ENCODE data around the gene MTERF1. TPM values are rescaled to one million over a fixed set of nuclear protein-coding genes. Genes with fewer than 3 reads are reported as not detected.

MTERF1 gene
- total and polyA plus RNA-seq, 9 of the 15 experiments (the other 6 are each of a cell fraction or from before 2014, with no cell fraction given) = 15.7 to 49.2 (median 29.1) TPM

DNA sequence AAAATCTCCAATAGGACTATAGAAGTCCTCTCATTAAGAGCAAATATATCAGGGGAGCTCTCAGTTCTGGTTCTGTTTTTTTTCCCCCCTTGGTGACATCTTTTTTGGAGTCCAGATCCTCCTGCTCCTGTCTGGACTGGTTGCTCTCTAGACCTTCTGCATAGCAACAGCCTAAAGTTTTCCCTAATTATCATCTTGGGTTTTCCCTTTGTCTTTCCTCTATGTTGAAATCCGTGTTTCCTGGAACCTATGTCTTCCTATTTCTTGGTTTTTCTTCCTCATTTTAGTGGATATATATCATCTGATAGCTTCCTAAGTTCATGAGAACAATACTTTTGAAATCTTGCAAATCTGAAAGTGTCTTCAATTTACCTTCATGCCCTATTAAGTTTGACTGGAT is 29.7 kb upstream of the MTERF1 start:
- TF ChIP-seq HNRNPK (IDR thresholded peaks at IDR 0.05; ENCODE audit: low read depth, low read length, poor library complexity, severe bottlenecking) = no peak
- TF ChIP-seq ETV5 (CRISPR knock-in tag; IDR thresholded peaks at IDR 0.05; ENCODE audit: low read depth) = no peak
- no peak for TF ChIP-seq GTF2A2 (tag; IDR thresholded peaks at IDR 0.05)
- no peak for TF ChIP-seq RFX5 (IDR thresholded peaks at IDR 0.05; ENCODE audit: low read depth, low read length)
- TF ChIP-seq LEF1 (IDR thresholded peaks at IDR 0.05) = no peak
- no peak for TF ChIP-seq RBM34 (IDR thresholded peaks at IDR 0.05; ENCODE audit: borderline replicate concordance, insufficient read depth, low read length)
- TF ChIP-seq TAF1 (IDR thresholded peaks at IDR 0.05; ENCODE audit: control insufficient read depth, extremely low read depth, insufficient read depth, low read length, severe bottlenecking) = no peak
- TF ChIP-seq PHF21A (IDR thresholded peaks at IDR 0.05; ENCODE audit: borderline replicate concordance, low read depth) = no peak
- no peak for TF ChIP-seq KDM4B (IDR thresholded peaks at IDR 0.05; ENCODE audit: borderline replicate concordance in 2 of 2, low read depth in 1 of 2)
- TF ChIP-seq, protein P1, sequence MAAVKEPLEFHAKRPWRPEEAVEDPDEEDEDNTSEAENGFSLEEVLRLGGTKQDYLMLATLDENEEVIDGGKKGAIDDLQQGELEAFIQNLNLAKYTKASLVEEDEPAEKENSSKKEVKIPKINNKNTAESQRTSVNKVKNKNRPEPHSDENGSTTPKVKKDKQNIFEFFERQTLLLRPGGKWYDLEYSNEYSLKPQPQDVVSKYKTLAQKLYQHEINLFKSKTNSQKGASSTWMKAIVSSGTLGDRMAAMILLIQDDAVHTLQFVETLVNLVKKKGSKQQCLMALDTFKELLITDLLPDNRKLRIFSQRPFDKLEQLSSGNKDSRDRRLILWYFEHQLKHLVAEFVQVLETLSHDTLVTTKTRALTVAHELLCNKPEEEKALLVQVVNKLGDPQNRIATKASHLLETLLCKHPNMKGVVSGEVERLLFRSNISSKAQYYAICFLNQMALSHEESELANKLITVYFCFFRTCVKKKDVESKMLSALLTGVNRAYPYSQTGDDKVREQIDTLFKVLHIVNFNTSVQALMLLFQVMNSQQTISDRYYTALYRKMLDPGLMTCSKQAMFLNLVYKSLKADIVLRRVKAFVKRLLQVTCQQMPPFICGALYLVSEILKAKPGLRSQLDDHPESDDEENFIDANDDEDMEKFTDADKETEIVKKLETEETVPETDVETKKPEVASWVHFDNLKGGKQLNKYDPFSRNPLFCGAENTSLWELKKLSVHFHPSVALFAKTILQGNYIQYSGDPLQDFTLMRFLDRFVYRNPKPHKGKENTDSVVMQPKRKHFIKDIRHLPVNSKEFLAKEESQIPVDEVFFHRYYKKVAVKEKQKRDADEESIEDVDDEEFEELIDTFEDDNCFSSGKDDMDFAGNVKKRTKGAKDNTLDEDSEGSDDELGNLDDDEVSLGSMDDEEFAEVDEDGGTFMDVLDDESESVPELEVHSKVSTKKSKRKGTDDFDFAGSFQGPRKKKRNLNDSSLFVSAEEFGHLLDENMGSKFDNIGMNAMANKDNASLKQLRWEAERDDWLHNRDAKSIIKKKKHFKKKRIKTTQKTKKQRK (IDR thresholded peaks at IDR 0.05; ENCODE audit: borderline replicate concordance, low read depth, low read length) = no peak
- TF ChIP-seq MAFG (tag; conservative IDR thresholded peaks at IDR 0.05) = no peak
- no peak for TF ChIP-seq NFIX (CRISPR knock-in tag; IDR thresholded peaks at IDR 0.05; ENCODE audit: low read depth)
- no peak for TF ChIP-seq ZNF507 (tag; conservative IDR thresholded peaks at IDR 0.05)
- CTCF ChIA-PET (ENCODE audit: low intra/inter-chr PET ratio) = interaction anchor here (0.6 kb wide), 1 partner anchor 80 kb away, joined by 3 read pairs; no protein-coding TSS in a partner anchor
- Histone ChIP-seq H3K27ac (ENCODE audit: extremely low read depth, low read depth, low read length) (no peak overlapping the region), H3K79me2 (ENCODE audit: control insufficient read depth, insufficient read depth, low read length) (no peaks in the 10 kb centered on the region), H3K4me1 (replicated peaks in 1 of 2; ENCODE audit: control insufficient read depth in 2 of 2, insufficient read depth in 2 of 2, low read length in 2 of 2) (peaks cover 0 to 9% of the 10 kb centered on the region in 2 experiments; a peak in 4 of 5 replicates), H3K36me3 (ENCODE audit: control insufficient read depth, insufficient read depth, low read length) (no peaks in the 10 kb centered on the region), H3K9me1 (ENCODE audit: control insufficient read depth, insufficient read depth, low read length) (no peaks in the 10 kb centered on the region), H3K4me3 (no peak overlapping the region), H3K4me2 (ENCODE audit: insufficient read depth, low read length) (no peak overlapping the region), H3K9me3 (replicated peaks; ENCODE audit: control insufficient read depth, insufficient read depth, low read depth, low read length) (no peaks in the 10 kb centered on the region), H4K20me1 (replicated peaks; ENCODE audit: control insufficient read depth, insufficient read depth, low read length) (no peaks in the 10 kb centered on the region), H3K27me3 (ENCODE audit: control insufficient read depth in 2 of 2, insufficient read depth in 2 of 2, low read length in 2 of 2) (no peaks in the 10 kb centered on the region), H2AFZ (ENCODE audit: low read depth, low read length) (no peak overlapping the region), H3K9ac (ENCODE audit: insufficient read depth in 1 of 2, low read depth in 2 of 2, low read length in 2 of 2) (no peak overlapping the region)
- ATAC-seq (no peak), DNase-seq (ENCODE audit: extremely low read depth in 1 of 4, low spot score in 3 of 4) (no peak), FAIRE-seq (no peak)
- no TSS peak for BruUV-seq (replicated peaks)
- intact Hi-C loops (cut with micrococcal nuclease) = no loop called here
- WGBS (ENCODE audit: insufficient coverage, low coverage, missing lambda C conversion rate) = 4% methylated on average over 1 of the region's 1 CpG
- POLR2A ChIA-PET = no interaction called here
- in situ Hi-C loops (cut with MboI) = no loop called here

All from K562 (cell line).